Measurements from ENCODE around the gene FAM163A. TPM values are rescaled to one million over a fixed set of nuclear protein-coding genes. Genes with fewer than 3 reads are reported as not detected.

Gene FAM163A
- polyA plus RNA-seq, 10 donors = 0.05 to 0.76 (median 0.26) TPM; not detected in 1

DNA sequence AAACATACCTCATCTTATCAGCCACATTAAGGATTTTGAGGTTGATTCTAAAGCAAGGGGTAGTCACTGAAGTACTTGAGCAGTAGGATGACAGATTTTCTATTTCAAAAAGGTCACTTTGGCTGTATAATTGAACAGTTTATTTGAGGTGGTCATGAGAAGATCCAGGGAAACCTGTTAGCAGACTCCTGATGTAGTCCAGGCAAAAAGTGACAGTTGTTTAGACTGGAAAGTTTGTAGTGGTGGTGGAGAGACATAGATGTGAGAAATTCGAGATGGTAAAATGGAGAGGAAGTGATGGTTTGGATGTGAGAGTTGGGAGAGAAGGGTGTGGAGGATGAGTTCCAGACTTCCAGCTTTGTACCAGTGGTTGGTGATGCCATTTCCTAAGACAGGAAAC lies 7.5 kb downstream of the FAM163A start:
- no peak for DNase-seq

DNA sequence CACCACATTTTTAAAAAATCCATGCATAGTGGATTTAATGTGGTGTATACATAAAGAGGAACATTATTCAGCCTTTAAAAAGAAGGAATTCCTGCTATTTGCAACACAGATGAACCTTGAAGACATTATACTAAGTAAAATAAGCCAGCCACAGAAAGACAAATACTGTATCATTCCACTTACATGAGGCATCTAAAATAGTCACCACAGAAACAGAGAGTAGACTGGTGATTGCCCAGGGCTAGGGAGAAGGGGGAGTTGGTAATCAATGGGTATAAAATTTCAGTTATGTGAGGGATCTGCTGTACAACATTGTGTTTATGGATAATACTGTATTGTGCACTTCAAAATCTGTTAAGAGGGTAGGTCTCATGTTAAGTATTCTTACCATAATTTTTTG lies 10.0 kb downstream of the FAM163A start:
- DNase-seq = no peak

DNA sequence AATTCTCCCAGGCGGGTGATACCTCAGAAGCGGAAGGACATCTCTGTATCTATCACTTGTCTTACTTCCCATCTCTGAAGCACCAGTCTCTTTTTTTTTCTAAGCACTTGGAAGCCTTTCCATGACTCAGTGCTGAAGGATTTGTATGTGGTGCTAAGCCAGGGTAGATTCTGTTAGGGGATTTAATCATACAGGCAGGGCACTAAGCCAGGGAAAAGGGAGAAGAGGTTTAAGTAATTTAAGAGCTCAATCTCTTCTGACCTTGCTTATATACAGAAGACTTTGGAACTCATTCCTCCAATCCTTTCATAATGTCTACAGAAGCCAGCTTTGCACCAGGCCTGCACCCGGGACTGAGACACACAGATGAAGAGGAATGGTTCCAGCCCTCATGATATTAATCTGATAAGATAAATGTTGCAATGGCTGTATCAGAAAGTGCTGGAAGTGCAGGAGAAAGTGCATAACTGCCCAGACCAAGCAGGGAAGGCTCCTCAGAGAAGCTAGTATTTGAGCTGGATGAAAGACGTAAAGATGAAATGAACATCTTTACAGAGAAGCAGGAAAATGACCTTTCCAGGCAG lies 11.0 kb downstream of the FAM163A start:
- DNase-seq = peak in 2 of 3 donors; percentile 36 to 55

DNA sequence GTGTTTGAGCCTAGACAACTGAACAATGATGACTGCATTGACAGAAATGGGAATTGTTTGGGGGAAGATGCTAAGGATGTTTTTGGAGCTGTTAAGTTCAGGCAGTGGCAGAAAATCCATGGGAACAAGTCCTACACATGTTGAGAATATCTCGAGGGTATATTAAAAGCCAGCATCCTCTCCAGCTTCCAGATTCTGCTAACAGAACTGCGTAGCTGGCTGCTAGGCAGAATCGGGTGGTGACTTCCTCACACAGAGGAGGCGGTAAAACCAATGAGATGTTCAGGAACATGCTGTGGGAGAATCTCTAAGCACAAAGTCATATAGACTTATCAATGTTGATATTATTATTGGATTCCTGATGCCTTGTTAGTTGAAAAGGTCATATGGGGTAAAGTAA lies 14.8 kb downstream of the FAM163A start:
- peak in 2 of 3 donors; percentile 40 to 74 for DNase-seq

DNA sequence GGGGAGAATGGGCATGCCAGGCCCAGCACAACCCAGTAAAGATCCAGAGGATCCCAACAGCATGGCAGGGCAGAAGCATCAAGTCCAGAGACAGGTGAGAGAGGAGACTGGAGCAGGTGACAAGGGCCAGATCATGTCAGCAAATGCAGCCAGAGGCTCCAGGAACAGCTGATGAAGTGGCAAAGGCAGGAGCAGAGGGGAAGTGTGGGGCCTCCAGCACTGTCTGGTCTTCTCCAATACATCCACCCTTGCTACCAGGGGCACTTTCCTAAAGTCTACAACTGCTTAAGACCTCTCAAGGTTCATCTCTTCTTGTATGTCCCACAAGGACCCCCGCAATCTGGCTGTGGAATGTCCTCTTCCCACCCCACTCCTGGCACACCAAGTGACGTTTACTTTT lies 17.4 kb downstream of the FAM163A start:
- DNase-seq = no peak

DNA sequence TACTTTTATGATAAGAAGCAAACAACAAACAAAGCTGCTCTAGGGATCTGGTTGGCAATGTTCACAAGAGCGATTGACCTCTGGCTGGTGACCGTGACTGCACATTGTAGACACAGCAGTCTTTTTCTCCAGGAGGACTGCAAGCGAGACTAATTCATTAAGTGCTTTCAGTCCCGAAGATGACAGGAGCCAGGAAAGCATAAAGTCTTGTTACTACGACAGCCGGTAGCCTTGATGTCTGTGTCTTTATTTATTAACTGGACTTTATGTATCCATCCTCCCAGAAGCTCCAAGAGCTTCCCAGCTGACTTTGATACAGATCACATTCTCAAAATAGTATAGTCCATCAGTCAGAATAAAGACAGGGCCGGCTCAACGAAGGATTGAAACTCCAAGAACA lies 18.2 kb downstream of the FAM163A start:
- DNase-seq = peak in 1 of 3 donors; percentile 16

DNA sequence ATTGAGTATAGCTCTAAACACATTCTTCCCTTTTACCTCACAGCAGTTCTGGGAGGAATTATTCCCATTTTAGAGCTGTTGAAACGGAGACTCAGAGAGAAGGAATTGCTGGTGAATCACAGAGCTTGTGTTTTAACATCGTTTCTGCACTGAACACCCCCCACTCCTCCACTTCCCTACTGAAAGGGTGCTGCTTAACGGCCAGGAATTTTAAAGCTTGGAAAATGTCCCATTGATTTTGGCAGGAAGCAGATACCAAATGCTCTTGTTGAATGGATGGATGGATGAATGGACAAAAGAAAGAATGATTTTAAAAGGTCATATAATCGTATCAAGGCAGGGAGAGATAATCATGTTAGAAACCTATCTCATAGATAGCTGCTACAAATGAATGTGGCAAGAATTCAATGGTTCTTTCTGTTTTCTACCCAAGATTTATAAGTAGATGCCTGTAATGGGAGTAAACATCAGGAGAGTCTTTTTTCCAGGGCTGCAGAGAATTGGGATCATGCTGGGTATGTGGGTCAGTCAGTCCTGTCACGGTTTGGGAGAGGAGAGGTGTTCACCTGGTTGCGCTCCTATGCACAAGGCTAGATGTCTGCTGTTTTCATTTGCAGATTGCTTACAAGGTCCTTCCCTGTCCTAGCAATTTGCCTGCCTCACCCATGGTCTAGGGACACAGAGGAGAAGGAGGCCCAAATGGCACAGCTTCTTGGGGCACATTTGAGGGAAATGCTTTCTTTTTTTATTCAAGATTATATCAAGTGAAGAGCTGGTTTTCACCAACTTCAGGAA lies 19.0 kb downstream of the FAM163A start:
- DNase-seq = peak in 1 of 3 donors; percentile 44

DNA sequence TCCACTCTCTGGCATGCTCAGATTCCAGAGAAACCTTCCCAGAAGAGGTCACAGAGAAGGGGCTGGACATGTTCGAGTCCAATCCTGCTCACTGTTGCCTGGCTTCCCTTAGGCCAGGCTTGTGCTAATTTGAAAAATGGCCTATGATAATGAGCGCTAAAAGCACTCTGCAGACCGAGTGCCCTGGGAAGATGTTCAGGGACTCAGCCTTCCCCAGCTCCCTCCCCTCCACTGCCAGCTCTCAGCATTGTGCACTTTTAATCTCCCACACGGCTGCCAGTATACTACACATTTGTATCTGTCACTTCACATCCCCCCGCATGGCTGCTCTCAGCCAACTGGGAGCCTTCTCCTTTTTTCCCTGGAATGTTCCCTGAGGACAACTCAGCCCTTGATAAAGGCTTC lies 24.1 kb downstream of the FAM163A start:
- no peak for DNase-seq

DNA sequence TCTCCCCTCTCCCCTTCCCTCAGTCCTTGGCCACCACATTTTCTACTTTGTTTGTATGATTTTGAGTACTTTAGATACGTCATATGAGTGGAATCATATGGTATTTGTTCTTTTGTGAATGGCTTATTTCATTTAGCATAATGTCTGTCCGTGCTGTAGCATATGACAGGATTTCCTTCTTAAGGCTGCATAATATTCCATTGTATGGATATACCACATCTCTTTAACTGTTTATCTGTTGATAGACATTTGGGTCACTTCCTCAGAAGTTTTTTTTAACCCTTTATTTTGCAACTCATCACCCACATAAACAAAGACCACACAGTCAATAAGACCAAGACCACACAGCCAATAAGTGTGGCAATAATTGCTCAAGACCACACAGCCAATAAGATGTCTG lies 24.9 kb downstream of the FAM163A start:
- no peak for DNase-seq

DNA sequence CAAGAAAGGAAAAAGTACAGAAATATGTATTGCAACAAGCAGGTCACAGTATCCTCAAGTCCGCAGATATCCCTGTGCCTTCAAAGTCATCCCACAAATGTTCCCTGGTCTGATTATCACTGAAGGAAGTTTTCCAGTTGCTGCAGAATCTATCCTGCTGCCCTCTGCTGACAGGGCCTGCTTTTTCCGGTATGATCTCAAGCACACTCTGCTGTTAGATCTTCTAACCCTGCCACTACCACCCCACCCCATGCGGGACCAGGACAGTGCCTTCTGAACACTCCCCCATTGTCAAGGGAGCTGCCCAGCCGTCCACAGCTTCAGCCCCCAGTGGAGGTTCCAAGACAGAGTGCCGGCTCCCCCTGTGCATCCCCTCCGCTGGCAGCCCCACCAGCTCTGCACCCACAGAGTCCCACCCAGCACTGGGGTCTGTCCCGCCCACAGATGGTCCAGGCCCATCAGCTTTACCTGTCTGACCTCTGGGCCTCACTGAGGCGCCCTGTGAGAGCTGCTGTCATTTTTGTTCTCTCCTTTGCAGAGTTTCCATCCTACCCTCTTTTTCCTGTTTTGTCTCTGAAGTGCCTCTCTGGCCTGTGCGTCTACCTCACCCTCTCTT lies 27.9 kb downstream of the FAM163A start:
- no peak for DNase-seq

DNA sequence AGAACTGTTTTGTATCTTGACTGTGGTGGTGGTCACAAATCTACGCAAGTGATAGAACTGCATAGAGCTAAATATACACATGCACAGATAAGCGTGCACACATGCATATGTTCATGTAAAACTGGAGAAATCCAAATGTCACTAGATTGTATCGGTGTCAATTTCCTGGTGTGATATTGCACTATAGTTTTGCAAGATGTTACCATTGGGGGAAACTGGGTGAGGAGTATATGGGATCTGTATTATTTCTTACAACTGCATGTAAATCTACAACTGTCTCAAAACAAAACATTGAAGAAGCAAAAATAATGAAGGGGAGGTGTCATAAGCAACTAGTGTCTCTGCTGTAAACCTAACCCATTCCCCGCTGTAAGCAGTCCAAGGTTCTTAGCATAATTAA lies 30.2 kb downstream of the FAM163A start:
- DNase-seq = no peak

DNA sequence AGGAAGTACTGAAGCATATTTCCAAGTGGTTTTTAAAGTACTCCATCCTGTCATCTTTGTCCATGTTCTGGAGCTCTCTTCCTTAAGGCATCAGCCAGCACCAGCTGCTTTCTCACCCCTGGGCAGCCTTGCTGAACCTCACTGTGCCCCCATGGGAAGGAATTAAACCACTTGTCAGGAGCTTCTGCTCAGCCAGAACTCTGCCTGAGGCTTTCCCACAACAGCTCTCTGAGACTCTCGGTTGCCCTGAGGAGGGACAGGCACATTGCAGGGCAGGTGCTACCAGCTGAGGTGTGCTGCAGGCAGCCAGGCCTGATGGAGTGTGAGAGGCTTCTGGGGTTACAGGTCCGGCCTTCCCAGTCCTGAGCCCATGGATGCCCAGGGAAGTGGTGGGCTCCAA lies 30.9 kb downstream of the FAM163A start:
- no peak for DNase-seq

DNA sequence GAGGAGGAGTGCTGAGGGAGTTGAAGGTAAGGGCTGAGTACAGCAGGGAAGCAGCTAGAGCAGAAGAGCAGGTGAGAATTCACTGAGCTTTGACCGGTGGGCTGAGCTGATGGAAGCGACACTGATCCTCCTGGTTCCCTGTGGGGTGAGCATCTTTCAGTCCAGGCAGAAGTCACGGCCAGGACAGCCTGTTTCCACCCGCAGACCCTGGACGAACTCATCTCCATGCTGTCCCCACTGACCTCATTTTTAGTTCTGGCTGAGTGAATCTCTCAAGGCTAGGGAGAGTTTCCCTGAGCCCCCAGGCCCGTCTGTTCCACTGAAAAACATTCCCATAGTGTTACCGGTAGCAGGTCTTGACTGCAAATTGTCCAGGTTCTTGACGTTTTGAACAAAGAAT lies 31.5 kb downstream of the FAM163A start:
- DNase-seq = no peak

DNA sequence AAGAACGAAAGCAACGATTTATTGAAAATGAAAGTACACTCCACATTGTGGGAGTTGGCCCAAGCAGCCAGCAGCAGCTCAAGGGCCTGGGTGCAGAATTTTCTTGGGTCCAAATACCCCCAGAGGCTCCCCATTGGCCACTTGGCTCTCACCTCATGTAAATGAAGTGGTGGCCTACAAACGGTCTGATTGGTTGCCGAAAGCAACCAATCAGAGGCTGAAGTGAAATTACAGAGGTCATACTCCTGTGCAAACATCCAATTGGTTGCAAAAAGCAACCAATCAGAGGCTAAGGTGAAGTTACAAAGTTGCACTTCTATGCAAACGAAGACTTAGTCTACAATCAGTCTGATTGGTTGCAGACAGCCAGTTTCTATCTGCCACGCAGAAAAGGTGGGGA lies 31.9 kb downstream of the FAM163A start:
- DNase-seq = no peak

DNA sequence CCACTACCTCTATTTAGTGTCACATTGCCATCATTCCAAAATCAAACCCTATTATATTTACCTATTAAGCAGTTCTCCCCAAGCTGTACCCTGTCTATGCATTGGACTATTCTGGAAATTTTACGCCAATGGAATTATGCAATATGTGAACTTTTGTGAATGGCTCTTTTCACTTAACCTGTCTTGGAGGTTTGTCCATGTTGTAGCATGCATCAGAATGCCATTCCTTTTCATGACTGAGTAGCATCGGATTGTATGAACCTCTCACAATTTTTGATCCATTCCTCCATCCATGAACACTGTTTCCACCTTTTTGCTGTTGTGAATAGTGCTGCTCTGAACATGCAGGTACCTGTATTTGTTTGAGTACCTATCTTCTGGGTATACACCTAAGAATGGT lies 33.7 kb downstream of the FAM163A start:
- no peak for DNase-seq

DNA sequence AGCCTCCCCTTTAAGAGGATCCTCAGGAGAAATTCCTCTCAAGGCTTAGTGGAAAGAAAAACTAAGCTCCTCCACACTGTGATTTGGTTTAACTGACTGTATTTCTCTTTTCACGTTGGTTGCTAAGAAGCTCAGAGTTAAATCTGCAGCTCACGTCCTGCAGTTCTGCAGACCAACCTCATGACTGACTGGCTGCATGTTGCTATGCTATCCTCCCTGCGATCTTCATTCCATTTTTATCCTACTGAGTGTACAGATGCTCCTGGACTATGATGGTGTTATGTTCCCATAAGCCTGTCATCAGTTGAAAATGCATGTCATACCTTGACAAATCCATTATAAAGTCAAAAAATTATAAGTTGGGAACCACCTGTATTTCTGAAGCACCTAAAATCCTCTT lies 34.6 kb downstream of the FAM163A start:
- DNase-seq = no peak

DNA sequence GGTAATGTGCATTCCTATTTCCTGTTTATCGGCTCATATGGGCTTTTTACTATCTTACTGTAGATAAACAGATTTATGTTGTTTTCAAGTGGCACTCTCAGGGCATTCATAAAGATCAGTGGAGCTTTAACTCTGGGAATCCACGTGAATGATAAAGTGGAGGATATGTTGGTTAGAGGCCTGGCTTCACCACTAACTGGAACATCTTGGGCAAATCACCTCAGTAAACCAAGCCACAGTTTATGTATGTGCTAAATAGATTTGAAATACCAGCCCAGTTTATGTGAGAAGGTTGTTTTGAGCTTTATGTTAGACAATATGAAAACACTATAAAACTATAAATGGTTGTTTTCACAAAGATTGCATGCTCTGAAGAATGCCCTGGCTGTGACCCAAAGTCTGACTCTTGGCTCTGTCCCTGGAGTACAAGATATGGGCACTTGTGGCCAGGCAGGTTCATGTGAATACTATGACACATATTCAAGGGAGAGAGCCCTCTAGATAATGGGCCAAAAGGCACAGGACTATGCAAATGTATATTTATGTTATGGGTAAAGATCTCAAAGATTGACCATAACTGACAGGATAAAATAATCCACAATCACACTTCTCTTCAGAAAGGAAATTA lies 36.7 kb downstream of the FAM163A start:
- DNase-seq = no peak

DNA sequence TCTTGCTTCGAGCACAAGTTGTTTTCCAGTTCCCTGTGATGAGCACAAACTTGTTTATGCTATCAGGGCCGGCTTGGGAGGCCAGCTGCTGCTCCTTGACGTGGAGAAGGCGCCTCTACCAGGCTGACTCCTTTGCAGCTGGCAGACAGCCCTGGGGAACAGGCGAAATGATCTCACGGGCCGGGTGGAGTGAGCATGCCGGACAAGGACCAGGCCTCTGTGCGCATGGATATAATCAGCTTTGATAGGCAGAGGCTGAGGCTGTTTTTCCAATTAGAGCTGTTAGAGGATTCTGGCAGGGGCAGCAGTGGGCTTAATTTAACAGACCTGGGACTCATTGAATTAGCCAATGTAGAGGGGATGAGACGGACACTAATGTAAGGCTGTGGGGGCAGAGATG lies 38.9 kb downstream of the FAM163A start:
- no peak for DNase-seq

DNA sequence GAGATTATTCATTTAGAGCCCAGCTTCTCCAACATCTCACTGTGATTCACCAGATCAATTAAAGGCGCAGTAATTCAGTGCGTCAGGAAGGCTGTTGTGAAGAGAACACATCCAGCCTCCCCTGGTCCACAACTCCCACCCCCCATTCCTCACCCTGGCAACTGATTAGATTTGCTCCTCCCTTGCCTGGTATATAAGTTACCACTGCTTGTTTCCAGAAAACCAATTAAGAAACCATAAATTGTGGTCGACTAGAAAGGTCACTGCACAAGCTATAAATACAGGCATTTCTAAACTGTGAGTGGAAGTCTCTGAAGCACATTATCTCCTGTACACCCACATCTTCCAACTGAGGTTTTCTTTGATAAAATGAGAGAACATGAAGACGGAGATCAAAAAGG lies 41.9 kb downstream of the FAM163A start:
- no peak for DNase-seq

DNA sequence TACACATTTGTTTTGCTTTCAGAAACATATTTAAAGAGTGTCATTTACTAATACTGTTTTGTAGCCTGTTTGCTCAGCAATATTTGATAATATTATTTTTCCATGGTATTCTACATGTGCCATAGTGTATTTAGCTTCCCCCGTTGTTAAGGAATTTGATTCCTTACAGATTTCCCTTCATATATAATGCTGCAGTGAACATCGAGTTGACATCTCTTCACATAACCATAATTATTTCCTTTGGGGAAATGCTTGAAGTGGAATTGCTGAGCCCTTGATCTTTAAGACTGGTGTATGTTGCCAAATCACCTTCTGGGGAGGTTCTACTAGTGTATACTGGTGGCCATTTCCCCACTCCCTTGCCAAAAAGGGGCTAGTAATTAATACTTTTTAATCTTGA lies 42.6 kb downstream of the FAM163A start:
- no peak for DNase-seq

DNA sequence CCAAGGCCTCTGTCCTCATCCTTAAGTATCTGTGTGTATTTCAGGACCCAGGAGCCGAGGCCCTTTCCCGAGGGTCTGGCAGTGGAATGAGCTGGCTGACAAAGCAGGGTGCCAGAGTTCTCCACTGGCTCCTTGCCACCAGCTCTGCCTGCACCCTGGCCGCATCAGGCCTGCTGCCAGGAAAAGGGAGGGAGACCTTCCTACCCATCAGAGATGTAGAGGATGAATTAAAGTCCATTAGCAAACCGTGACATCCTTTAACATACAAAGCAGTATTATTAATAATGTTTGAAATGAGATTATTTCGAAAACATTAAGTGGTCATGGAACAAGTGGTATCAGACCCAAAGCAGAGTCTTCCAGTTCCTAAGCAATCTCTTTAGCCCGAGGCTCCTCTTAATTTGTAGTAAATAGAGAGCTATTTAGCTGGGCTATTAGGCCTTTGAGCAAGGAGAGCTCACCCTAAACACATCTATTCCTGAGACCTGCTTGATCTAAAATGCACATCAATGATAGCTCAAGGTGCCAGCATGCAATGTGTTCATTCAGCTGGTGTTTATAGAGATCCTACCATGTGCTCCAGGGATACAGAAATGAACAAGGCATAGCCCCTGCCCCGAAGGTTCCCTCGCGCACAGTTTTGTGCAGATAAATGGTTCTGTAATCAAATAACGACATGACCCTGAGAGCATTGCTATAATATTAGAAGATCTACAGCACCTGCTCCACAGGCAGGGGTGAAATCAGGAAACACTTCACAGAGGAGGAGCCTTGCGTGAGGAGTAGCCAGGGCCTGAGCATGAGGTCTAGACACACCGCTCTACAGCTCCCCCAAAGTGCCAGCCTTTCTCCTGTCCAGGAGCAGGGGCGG lies 44.0 kb downstream of the FAM163A start:
- no peak for DNase-seq

DNA sequence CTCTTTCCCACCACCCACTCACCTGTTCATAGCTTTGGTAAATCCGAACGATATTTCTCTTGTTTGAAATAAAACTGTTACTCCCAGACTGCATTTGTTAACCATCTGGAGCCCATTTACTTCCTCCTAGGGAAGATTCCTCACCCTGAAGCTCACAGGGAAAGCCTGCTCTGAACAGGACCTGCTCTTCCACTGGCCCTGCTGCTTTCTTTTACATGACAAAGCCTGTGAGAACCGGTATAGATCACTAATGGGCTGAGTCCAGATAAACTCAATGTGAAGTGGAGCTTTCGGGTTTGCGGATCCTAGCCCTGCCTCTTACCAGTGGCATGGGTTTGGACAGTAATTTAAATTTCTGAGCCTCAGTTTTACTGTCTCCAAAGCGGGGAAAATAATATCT lies 45.2 kb downstream of the FAM163A start:
- DNase-seq = no peak
